ENCODE data around the gene CIB4.
A peak's percentile ranks its signal among the peaks of the same experiment; 100 is the strongest.

The CIB4 gene

DNA sequence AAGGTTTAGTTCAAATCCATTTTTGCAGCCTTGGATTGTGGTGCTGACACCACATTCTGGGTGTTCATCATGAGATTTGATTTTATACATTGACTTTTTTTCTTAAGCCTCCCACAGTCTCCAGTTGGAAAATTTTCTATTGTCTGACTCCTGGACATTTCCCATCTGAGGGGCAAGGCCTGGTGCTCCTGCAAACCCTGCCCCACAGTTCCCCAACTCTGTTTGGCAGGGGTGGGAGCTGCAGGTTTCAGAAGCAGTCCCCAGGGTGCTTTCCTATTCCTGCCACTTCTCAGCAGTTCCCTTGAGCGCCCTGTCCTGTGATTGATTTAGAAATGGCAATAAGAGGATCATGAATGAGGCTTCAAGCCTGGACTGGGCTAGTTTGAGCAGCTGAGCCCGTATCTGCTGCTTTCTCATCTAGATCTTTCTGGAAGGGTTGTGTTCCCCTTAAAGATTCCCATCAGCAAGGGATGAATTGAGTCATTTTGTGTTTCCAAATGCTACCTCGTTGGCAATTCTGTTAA is 77.0 kb downstream of the CIB4 start:
- DNase-seq: no peak

DNA sequence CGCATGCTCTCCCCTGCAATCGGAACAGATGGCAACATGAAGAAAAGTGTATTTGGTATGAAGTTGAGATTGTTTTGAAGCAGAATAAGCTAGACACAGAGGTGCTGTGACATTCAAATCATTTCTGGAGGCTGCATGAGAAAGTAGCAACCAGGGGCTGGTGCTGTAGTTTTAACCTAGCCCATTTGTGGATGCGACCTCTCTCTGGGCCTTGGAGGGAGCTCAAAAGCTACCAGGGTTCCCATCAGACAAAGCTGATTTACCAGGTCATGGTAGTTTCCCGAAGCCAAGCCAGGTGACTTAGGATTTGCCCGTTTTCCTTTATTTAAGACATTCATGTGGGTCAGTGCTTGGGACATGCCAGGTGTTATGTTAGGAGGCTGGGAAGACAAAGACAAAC is 77.5 kb downstream of the CIB4 start:
- no peak for DNase-seq

DNA sequence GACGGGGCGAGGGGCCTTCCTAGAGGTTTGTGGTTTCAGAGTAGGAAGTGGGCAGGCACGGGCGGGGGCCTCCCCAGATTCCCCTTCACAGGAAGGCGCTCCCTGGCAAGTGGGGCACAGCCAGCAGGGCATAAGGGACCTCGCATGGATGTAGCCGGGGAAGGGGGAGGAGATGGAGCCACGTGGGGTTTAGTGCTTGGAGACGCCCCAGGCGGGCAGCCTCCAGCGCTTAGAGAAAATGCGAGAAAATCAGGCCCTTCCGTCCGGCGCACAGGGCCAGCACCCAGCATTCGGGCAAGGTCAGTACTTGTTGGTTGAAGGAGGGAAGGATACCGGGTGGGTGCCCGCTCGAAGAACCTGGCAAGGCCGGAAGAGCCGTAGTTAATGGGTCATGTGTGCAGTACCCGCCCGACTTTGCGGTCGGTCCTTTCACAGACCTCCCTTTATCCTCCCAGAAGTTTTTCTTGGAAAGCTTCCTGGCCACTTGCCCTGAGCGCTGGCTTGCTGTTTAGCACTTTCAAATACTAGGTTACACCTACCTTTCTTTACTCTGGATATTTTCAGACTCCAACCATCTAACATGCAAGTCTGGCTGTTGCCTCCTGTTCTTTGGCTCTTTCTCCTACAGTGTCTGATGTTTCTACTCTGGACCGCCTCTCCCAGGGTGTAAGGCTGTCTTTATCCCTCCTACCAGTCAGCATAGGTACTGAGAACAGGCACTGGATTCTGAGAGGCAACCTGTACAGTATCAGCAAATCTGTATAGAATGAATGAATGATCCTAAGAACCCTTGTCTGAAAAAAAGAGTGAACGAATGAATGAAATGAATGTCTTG is 78.1 kb downstream of the CIB4 start:
- DNase-seq: peak; percentile 50

DNA sequence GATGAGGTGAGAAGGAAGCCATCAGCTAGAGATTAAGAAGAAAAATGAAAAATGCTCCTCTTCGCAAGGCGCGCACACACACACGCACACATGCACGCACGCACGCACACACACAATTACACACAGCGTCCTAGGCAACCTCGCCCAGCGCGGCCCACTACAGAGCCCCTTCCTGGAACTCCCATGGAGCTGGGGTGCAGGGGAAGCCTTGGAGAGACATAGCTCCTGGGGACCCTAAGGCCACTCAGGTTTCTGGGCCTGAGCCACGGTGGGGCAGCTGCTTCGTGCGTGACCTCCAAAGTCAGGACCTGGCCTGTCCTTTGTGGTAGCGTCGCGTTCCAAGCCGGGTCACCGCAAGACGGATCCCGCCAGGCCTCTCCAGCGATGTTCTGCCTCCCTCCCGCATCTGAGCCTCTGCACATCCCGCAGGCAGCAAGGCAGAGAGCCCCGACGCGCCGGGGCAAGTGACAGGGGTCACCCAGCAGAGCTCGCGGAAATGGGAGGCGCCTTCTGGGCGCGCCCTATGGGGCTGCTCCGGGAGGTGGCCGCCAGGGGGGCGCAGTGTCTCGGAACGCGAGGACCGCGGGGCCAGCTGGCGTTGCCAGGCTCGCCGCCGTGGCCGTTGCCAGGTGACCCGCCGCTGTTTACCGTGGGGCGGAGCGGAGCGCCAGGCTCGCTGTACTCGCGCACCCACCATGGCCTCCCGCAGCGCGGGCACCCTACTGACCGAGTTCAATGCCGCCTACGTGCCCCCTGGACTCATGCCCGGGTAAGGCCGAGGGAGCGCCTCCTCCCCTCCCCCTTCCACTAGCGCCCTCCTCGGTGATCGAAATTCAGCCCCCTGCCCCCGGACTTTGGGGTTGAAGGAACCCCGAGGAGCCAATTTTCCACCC is 79.0 kb downstream of the CIB4 start:
- DNase-seq: peak; percentile 73

DNA sequence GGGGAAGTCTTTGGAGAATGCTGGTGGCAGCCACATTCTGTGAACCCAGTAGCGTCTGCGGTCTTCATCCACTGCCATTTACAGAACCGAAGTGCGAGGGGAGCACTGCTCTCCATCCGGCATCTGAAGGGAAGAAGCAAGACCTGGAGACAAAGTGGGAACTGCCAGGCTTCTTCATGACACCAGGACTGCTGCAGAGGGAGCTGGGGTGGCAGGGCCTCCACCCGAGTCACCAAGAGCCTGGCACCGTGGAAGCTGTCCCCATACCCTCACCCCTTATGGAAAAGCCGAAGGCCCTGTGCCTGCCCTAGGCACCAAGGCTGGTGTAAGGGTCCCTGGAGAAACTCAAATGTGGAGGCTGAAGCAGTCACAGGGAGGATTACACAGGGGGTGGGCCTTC is 79.8 kb downstream of the CIB4 start:
- DNase-seq: no peak

DNA sequence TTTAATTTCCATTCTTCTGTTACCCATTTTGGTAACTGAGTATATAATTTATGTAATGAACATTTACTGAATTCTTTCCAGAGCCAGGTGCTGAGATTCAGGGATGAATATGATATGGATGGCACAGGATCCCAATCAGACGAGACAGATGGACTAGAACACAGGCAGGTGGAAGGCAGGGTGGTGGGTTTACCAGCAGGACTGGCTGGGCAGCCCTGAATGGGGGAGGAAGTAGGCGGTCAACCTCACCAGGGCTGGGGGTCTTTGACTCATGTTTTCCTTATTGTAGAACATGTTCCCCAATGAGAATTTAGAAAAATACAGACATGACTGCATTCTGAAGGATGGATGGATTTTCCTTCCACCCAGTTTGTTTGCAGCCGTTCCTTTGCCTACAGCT is 80.3 kb downstream of the CIB4 start:
- DNase-seq: no peak

DNA sequence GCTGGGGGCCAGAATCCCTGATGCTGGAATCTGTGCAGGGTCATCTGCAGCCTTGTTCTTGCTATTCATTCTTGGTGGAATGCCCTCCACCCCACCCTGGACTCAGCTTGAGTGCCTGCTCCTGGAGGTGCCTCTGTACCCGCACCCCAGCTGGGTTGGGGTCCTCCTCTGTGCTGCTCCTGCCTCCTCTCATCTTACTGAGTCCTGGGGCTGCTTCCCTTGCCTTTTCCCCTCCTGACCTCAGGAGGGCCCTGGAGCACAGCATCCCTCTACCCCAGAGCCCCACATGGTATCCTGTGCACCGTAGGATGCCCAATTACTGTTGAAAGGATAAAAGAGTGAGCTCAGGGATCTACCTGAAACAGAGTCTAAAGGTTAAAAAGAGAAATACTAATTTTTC is 81.6 kb downstream of the CIB4 start:
- DNase-seq: no peak

DNA sequence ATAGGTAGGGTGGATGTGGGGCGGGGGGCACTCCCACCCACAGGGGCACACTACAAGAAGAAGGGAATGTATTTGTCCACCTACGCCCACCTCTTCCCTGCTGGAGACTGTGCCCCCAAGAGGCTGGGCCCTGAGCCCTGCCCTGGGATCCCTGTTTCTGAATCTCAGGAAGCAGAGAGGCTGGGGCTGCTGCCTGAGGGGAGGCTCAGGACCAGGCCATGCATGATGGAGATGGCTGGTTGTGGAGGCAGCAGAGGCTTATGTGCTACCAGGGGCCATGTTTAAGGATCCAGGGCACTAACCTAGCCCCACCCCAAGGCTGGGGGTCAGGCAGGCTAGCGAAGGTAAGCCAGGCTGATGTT is 82.1 kb downstream of the CIB4 start:
- no peak for DNase-seq

DNA sequence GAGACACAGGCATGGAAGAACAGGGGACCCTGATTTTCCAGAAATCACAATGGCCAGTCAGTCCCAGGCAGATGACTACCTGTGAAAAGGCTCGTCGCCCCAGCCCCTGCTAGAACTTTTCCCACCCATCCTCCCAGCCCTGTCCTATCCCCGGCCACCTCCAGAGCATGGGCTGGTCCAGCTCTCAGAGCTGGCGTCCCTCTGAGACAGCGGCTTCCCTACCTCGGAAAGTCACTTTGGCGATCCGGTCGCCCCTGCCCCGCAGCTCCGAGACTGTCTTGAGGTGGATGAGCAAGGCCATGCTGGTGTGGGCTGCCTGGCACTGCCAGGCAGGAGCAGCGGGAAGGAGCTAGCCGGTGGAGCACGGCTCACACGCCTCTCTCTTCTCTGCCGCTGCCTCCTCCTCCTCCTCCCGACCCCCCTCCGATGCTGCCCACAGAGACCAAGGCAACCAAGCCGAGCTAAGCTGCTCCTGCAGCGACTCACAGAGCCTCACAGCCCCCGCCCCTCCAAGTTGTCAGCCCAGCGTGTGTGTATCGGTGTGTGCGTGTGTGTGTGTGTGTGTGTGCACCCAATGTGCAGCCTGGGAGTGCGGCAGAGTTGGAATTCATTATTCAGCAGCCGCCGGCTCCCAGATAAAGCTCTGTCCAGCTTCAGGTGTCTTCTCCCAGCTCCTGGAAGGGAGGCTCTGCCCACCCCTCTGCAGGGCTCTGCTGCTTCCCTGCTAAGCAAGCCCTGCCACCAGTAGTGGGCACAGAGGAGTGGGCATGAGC is 82.7 kb downstream of the CIB4 start:
- DNase-seq: no peak

DNA sequence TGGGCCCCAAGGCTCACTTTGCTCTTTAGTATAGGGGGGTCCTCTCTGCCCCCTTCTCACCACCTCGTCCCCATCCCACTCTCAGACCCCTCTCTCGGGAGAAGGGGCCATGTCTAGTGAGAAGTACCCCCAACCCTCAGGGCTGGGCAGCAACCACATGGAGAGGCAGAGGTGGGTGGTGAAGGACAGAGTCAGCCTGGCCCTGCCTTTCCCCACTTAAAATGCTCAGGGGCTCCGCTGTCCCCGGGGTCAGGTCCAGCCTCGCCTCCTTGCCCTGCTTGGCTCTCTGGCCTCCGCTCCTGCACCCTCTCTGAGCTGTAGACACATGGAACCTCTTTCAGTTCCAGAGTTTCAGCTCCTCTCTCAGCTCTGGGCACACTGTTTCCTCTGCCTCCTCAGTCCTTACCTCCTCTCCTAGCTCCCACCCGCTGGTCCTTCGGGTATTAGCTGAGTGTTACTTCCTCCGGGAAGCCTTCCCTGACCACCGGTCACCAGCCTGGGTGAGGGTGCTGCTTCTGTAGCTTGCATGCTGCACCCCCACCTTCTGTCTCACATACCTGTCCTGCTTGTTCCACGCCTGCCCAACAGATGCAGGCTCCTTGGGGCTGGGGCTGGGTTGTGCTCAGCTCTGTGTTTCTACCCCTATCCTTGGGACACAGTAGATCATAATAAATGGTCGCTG is 83.8 kb downstream of the CIB4 start:
- DNase-seq: no peak

DNA sequence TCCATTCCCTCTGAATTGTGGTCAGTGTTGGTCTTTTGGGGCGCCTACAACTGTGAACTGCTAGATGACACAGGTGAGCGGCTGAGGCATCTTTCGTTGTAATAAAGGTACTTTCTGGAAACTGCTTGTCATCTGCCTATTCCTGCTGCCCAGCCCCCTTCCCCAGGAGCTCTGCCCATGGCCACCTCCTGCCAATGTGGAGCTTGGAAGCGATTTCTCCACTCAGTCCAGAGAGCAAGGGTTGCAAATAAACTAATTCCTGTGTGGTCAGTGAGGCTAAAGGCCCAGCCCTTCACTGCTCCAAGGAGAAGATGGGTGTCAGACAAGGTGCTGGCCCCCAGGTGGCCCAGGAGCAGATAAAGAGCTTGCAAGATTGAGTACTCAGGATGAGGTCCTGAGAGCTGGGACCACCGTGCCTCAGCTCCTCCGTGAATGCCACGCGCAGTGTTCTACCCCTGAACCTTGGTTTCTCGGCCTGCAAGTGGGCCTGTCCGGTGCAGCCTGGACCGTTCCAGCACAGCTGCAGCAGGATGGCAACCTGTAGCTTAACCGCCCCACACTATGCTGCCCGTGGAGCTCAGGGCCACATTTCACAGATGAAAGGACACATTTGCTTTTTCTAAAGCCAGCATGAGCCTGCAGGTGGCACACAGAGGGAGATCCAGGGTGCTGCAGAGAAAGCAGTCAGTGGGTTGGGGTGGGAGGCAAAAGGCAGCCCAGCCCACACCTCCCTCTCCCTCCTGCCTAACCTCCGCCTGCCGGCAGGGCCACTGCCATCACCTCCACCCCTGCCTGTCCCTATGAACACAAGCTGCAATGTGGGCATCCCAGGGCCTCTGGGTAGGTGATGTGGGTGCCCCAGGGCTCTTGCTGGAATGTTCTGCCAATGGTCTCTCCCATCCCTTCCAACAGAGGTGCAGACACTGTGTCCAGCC is 84.6 kb downstream of the CIB4 start:
- DNase-seq: no peak

DNA sequence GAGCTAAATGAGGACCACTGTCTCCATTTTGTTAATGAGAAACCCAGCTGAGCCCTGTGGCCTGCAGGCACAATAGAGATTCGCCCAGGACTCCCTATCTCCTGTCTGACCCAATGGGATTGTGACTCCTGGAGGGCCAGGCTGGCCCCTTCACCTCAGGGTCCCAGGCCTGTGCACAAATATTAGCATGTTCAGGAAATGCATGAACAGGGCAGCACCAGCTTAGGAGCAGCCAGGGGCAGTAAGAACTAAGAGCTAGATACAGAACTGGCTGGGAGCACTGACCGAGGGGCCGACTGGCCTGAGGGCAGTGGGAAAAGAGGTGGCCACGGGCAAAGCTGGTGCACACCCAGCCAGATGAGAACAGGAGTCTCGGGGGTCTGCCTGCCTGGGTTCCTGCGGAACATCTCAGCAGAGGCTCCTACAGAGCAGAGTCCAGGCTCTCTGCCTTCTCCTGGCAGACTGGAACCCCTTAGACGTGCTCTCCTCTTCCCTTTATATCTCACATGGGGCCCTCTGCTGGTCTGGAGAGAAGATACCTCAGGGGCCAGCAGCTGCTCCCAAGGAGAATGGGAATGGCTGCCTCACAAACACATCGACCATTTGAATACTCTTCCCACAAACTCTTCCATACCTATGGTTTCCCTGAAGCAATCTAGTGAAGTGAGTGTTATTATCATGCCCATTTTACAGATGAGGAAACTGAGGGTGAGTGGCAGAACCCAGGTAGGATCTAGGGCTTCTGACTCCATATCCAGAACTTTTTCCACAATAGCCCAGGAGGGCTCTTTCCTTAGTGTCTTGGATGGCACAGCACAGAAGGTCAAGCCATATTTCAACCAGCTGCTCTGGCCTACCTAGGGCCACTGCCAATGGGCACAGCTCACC is 85.7 kb downstream of the CIB4 start:
- DNase-seq: no peak

DNA sequence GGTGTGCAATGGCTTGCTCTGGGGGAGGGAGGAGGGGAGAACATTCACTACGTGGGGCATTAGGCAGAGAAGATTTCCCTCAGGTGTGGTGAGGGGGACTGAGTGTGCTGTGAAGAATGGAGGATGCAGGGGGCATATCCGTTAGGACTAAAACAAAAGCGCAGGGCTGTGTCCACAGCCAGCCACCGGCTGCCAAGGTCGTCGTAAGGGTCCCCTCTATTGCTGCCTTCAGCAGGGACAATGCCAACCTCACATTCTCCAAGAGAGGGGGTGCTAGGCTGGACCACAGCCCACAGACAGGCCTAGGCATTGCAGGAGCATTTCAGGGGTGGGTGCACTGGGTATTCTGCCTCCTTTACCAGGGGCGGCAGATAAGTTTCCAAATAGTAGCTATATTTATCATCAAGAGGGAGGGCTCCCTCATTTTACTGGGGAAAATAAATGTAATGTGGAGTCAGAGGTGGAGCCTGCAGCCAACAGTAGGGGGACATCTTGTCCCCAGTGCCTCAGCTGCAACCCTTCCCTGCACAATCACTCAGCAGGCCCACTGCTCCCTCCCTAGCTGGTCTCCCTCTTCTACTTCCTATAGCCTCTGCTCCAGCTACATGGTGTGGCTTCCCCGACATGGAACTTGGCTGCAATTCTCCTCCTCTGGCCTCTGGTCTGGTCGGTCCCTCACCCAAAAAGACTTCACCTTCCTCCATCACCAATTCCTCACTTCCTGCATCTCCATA is 88.4 kb downstream of the CIB4 start:
- no peak for DNase-seq

DNA sequence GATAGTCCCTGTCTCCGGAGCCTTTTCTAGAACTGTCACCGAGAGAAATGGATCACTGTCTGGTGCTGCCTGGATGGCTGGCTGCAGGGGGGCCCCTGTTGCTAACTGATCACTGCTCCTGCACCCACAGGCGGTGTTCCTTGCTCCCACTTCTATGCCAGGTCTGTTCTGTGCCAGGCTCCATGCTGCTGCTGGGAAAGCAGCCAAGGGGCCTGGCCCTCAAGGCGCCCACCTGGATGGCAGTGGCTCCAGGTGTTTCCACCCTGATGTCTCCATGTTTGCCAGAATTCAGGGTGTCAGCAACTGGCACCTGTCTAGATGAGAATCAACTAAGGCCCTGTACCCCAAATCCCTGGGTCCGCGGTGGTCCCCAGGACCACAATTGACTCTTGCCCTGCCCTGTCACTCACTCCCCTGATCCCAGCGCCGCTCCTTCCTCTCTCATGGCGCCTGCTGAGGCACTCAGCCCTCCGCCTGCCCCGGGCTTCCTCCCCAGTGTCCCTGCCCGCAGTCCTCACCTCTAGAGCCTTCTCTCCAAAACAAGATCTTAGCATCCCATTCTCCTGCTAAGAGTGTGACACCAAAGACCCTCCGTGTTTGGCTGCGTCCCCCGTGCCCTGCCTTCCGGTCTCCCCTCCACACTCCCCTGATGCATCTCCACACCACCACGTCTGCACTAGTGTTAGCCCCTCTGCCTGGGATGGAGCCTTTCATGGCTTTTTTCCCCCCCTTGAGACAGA is 90.7 kb downstream of the CIB4 start:
- peak; percentile 41 for DNase-seq

DNA sequence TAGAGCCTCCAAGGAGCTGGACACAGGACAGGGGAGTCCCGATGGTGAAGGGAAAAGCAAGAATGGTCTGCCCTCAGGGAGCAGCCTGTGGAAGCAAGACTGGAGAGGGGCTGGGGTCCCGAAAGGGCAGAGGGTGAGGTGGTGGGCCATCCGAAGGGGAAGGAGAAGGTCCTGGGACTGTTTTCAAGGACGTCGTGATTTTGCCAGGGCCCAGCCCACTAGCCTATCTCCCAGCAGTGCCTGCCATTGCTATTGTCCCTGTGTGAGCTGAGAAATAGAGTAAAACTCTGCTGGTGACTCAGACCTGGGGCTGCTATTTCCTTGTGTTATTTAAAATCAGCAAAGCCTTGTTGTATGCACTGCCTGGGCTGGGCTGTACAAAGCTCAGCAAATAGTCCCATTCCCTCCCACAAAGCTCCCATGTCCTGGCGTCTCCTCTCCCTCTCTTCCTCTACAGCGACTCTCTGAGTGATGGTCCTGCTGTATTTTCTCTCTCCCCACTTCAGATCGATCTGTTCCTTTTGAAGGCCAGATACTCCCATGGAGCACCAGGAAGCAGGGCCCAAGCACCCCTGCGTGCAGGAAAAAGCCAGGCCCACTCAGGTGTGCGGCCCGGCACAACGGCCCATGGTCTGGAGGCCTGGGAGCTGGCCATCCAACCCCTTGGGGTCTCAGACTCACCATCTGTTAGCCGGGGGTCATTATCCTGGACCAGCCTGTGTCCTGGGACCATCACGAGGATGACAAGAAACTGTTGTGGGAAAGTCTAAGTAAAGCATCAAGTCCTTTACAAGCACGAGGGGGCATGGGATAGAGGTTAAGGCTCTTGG is 98.3 kb downstream of the CIB4 start:
- DNase-seq: no peak

DNA sequence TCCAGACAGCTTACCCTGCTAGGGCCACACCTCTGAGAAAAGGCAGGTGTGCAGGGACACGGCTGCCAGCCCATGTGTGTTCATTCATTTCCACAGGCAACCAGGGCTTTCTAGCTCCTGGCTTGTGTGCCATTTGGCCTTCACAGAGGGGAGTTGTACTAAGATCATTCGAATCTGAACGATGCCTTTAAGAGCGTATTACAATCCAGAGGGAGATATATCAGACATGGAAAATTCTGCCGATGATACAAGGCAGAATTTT is 99.0 kb downstream of the CIB4 start:
- peak; percentile 58 for DNase-seq

DNA sequence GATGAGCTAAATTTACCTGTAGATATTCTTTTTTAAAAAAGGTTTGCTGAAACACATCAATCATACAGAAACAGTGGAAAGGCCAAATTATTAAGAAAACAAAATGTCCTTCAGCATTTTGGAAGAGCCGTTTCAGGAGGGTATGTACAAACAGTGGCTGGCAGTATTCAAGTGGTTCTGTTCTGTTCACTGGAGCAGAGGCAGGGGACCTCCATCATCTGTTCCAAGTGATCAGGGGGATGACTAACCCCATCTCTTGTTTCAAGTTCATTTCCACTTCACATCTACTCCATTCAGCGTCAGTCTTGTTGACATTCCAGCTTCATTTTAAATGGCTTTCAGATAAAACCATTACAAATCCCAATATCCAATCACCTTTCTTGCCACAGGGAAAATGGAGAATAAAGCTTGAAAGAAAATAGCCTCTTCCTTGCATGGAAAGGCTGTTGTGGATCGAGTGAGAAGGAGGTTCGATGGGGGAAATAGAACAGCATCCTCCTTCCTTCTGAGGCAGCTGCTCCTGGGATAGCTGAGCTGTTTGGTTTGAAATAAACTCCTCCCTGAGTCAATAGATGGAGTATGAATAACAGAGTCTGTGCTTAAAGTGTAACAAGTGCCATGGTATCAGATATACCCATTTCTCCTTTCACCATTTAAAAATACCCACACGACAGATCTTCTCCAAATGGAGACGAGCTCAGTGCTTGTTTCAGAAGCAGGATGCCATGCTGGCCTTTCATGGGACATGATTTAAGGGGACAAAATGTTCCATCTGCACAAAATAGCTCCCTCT is 99.6 kb downstream of the CIB4 start:
- peak; percentile 30 for DNase-seq

All from NCI-H1105 (cell line).